ENCODE measurements around the gene SEMA4D.

The SEMA4D gene

DNA sequence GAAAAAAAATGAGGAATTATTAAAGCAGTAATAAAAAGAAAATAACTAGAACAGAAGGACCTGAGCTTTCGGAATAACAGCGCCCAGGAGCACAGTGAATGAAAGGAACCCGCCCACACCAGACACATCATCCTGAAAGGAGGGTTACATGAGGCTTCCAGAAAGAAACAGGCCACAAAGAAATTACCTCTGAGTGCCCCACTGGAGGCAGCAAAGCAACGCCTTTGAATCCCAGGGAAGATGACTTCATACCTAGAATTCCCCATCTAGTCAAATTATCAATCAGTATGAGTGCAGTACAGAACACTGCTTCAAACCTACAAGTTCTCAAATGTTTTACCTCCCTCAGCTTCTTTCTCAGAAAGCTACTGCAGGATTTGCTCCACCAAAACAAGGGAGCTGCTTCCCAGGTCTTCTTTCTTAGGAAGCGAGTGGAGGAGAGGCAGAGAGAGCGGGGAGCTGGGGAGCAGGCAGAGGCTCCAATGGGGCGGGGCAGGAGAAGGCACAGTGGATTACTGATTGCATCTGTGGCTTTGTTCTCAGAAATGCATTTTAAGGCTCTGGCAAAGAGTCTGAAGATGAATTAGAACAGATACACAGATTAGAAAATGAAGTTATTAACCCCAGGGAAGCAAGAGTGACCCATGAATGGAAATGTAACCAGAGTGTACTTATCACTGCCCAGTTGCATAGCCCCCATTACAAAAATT, 87.1 kb downstream of the SEMA4D start:
- no peak for DNase-seq (ENCODE audit: low spot score)

DNA sequence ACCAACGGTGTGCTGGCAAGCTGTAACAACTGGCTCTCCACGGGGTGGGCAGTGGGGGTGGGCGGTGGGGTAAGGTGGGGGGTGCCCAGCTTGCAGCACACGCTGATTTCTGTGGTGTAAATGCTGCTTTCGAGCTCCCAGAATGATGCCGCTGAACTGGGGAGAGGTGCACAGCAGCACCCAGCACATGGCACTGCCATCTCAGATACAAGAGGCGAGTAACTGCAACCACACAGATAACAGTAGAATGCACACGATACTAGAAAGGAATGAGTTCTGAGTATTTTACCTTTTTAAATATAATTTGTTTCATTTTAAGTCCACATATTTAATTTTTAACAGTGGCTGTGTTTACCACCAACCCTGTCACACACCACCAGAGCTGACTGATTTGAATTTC, 87.9 kb downstream of the SEMA4D start:
- no peak for DNase-seq (ENCODE audit: low spot score)

DNA sequence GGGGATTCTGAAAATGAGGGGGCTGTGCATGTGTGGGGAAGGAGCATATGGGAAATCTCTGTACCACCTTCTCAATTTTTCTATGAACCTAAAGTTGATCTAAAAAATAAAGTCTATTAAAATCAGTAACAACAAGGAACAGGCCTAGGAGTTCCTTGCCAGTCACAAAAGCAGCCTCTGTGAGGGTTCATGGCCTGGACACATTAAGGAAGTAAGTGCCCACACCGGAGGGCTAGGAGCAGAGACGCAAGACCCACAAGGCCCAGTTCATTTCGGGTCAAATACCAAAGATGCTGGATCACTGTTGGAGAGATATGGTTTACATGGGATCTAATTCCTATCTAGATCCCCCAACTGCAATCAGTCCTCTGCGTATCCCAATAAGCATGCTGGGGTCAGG, 88.4 kb downstream of the SEMA4D start:
- DNase-seq (ENCODE audit: low spot score): no peak

- DNase-seq (ENCODE audit: low spot score): no peak
Observed at GRCh38 chr9:89408628-89409101, 89.2 kb downstream of the SEMA4D start.

DNA sequence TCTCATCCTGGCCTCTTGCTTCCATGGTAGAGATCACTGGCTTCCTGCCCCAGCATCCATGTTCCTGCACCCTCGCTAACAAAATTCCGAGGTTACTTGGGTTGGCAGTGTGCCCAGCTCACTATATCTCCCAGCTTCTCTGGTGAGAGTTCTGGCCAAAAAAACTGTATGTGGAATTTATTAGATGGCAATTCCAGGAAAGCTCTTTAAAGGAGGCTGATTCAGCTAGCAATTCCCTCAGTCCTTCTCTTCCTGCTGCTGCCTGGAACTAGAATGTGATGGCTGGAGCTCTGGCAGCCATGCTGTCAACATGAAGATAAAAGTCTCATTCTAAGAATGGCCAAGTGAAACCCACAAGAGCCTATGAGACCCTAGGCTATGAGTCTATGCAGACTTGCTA, 90.8 kb downstream of the SEMA4D start:
- DNase-seq (ENCODE audit: low spot score): no peak

DNA sequence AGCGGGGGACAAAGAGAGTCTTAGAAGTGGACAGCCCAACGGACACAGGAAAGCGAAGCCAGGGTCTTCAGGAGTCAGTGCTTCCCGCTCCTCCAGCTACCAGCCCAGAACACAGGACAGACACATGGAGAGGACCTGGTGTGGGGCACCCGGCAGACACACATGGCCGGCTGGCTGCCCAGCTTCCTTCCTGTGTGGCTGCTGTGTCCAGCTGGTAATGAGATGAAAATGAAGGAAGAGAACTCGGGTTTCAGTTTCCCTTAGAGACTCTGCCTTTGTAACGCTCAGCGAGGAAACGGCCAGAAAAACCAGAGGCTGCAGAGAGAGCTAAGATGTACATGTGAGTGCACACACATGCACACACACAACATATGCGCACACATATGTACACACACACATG, 92.1 kb downstream of the SEMA4D start:
- DNase-seq (ENCODE audit: low spot score): peak; percentile 76

GRCh38 chr9:89404074-89404473, 93.8 kb downstream of the SEMA4D start:
- no peak for DNase-seq (ENCODE audit: low spot score)

- no peak for DNase-seq (ENCODE audit: low spot score)
Observed at GRCh38 chr9:89402695-89403427, 95.1 kb downstream of the SEMA4D start.

DNA sequence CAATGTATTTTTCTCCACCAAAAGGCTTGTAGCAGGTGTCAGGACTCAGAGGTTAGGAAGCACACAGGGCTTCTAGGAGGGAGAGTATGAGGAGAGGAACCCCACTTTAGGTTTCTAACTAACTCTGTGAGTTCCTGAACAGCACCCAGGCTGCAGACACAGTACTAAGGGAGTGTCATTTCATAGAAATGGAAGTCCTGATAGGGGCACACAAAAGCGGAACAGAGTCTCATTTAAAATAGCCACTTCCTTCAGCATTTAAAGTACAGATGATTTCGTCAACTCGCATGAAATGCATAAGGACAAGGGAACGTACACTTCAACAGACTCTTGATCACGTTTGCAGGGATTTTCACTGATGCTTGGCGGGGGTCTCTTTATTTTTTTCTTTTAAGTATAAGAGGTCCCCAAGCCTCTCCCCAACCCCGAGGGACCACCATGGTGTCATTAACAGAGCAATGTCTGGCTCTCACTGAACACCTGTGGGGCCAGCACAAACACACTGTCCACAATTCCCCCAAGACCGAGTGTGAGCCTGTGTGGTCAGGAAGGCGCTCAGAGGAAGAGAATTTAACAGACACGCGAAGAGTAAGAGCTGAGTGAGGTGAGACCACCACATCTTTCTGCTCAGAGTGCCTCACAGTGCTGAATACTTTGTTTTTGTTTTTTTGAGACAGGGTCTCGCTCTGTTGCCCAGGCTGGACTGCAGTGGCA, 97.4 kb downstream of the SEMA4D start:
- peak; percentile 84 for DNase-seq (ENCODE audit: low spot score)

GRCh38 chr9:89398621-89399020, 99.3 kb downstream of the SEMA4D start:
- no peak for DNase-seq (ENCODE audit: low spot score)

DNA sequence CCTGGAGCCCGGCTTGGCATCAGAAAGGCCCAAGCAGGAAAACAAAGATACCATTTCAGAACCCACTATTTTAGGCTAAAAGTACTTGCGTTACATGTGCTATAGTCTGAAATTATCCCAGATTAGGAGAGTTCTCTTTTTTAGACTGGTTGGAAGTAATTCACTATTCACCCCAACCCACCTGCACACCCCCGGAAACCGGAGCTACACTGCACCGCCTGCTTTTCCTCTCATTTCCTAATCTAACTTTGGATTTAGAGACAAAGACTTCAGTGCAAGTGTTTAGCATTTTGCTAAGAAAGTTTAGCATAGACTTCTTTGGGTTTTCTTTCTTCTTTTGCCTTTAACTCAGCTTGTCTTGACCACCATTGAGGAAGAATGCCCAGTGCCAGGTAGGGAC, 100.4 kb downstream of the SEMA4D start:
- no peak for DNase-seq (ENCODE audit: low spot score)

DNA sequence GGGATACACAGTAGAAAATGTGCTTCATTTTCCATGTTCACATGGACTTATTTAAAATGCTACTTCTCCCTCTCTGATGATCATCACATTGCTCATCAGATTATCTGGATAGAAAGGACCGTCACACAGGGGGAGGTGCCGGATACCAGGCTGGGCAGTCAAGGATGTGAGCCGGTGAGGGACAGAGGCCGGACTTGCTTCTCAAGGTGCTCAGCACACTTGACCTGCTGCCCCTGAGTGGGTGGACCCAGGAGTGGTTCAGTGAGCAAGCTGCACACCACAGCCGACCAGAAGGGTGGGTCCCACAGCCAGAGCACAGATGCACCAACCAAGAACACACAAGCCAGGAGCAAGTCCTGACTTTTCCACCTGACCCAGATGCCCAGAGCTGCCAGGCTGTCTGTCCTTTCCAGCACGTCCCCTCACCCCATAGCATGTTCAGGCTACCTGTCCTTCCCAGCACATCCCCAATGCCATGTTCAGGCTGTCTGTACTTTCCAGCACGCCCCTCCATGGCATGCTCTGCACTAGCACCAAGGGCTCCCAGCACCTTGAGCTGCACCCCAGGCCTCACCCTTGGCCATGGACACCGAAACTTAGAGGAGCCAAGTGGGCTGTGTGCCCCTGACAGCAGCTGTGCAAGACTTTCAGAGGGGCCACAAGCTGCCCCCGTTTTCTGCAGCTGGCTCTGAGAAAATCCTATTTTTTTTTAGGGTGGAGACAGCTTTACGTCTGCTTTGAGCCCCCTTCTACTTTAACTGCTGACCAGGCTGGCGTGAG, 101.8 kb downstream of the SEMA4D start:
- DNase-seq (ENCODE audit: low spot score): no peak

DNA sequence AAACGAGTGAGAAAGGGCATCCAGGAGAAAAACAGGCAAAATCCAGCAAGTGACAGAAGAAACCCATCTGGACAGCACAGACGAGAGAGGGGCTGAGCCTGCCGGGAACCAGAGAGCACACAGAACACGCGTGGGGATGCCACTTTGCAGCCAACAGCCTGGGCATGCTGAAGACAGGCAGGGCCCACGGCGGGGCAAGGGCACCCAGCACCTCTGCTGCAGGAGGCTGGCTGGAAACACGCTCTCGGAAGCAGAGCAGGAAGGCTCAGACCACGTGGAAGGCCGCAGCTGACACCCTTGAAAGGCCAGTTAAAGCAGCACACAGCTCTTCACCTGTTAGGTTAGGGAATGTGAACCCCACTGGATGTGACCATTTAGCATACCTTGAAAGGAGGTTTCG, 103.5 kb downstream of the SEMA4D start:
- DNase-seq (ENCODE audit: low spot score): no peak

GRCh38 chr9:89391585-89391984, 106.3 kb downstream of the SEMA4D start:
- no peak for DNase-seq (ENCODE audit: low spot score)

DNA sequence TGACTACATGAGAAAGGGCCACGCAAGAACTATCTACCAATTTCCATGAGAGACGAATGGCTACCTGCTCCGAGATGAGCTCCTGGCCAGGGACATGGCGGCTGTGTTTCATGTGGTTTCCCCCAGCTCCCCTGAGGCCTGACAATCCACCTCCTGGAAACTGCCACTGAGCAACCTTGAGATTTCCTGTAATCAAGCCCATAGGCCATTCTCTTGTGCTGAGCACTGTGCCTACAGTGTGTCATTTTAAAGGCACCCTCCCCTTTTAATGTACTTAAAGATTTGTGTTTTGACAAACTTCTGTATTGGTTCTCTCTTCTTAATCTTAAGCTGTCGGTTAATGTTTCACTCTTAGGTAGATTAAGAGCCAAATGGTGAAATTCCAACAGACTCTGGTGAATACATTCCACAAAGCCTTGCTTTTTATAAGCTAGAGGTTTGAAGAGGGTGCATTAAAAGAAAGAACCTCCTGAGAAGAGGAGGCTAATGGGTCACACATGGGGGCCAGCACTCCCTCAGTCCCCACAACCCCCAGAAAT, 107.3 kb downstream of the SEMA4D start:
- no peak for DNase-seq (ENCODE audit: low spot score)

- no peak for DNase-seq (ENCODE audit: low spot score)
Observed at GRCh38 chr9:89390068-89390555, 107.8 kb downstream of the SEMA4D start.

DNA sequence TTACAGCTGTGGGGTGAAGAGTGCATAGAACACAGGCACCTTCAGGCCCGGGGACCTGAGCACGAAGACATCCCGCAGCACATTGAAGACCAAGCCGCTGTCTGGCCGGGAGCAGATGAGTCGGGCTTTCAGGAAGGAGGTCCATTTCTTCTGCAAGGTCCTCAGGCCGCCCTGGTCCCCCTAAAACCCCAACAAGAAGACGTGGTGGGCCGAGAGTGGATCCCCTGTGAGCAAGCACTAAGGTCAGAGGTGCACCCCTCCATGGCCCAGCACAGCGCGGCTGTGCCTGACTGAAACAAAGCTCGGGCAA, 109.1 kb downstream of the SEMA4D start:
- no peak for DNase-seq (ENCODE audit: low spot score)

DNA sequence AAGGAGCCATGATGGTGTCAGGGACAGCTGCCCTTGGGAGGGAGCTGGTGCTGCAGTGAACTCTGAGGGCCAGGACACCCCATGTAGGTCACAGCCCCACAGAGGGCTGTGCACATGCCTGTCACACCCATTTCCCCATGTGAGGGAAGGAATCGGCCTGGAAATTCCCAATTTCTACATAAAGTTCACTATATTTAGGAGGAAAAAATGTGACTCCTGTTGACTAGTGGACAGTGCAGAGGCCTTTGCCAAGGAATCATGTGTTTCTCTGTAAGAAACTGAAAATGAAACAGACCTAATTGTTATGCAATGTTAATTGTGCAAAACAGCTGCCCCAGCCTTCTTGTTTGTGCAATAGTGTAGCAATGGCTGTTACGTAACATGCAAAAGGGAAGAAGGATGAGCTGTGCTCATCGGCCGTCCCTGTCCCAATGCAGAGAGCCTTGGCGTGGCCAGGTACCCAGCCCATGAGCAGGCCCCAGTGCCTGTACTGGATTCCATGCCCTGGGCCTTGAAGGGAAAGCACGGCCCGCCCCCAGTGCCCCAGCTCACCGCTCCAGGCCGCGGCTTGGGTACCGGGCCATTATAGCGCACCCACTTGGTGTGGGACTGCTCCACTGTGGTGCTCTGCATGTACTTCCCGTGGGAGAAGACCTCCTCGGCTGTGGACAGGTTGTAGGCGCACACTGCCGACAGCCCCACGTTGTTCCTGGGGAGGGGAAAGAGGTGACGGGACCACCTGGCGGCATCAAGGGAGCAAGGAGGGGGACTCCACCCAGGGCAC, 109.6 kb downstream of the SEMA4D start:
- peak; percentile 89 for DNase-seq (ENCODE audit: low spot score)

DNA sequence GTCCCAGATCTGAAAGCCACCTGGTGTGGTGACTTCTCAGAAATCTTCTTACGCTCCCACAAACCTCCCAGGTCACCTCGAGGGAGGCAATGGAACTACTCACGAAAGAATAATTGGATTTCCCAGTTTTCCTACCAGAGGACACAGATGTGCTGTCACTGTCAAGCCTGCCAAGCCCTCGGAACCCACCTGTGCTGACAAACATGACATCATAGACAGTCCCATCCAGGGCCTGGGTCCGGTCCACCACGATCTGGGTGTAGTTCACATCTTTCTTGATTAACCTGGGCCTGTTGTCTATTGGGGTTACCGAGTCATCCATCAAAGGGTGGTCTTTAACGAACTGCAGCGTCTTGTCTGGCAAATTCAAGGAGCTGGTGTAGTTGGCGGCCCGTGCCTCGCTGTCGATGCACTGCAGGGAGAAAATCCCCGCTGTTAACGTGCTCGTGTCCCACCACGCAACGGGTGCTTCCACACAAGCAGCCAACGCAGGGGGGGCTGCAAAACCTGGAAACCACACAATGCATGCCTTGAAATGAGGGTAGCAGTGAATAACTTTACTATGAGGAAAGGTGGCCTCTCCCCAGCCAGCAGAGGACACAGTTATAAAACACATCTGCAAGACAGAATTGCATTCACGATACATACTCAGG, 110.6 kb downstream of the SEMA4D start:
- DNase-seq (ENCODE audit: low spot score): no peak

DNA sequence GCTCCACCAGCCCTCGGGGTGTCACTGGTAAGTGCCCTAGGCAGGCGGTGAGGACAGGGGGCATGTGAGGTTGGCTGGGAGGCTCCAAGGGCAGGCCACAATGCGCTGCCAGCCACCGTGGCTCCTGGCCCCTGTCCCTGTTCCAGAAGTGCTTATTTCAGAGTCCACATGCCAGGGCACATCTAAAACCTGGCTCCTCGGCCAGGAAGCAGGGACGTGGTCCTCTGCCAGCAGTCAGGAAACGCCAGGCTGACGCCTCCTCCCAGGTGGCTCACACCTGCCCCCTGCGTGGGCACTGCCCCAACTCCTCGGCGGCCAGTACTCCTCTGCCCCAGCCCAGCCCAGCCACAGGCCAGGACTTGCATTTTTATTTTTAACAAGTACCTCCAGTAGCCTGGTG, 111.1 kb downstream of the SEMA4D start:
- DNase-seq (ENCODE audit: low spot score): no peak

DNA sequence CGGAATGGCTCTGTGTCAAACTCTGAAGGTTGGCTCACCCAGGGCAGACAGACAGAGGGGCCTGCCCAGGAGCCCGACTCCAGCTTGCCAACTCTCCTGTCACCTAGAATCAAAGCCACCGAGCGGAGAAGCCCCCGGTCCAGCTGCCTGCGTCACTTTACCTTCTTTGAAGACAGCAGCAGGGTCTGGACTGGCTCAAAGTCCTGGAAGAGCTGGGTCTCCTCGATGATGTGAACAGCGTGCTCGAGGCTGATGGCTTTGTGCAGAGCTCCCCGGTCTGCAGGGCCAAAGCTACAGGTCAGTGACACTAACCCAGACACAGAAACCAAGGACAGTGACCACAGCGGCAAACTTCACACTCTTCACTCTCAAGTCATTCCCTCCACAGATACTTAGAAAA, 111.7 kb downstream of the SEMA4D start:
- no peak for DNase-seq (ENCODE audit: low spot score)

All from pons (tissue), 1 donor.